SU-DHL-6 (cell line): ENCODE results near the gene PTTG1IP.

ENCODE experiments used
- H2AFZ ChIP-seq: fragments of 200-600 bp; sonication (generic); 2 replicates; pipeline ENCODE4 v1.6.1; 2014; ENCODE audit warnings: low read depth, mild to moderate bottlenecking, moderate library complexity, mixed read lengths, antibody characterized with exemption, low read length; ENCODE audit not compliant: severe bottlenecking
- H3F3A ChIP-seq: fragments of 200-600 bp; shearing (Covaris generic); 2 replicates; pipeline ENCODE4 v1.6.0; 2016; ENCODE audit warnings: antibody characterized with exemption, mild to moderate bottlenecking; ENCODE audit not compliant: insufficient read depth
- H3K27ac ChIP-seq: fragments of 200-600 bp; sonication (generic); 2 replicates; pipeline ENCODE4 v1.5.1; 2016; ENCODE audit warnings: low read depth, mild to moderate bottlenecking, low read length, moderate library complexity, mixed read lengths
- H3K27me3 ChIP-seq: fragments of 200-600 bp; sonication (generic), shearing (Covaris generic); 2 replicates; pipeline ENCODE4 v1.6.0; 2014; ENCODE audit warnings: mild to moderate bottlenecking, low read length
- H3K36me3 ChIP-seq: fragments of 200-600 bp; sonication (generic); 2 replicates; pipeline ENCODE4 v1.6.1; 2014; ENCODE audit warnings: mild to moderate bottlenecking, low read length, mixed read lengths
- H3K4me2 ChIP-seq: fragments of 300-600, 200-600 bp; shearing (Covaris generic), sonication (generic); 2 replicates; pipeline ENCODE4 v1.6.0; 2014; ENCODE audit warnings: low read length, low read depth, mild to moderate bottlenecking; ENCODE audit not compliant: poor library complexity, severe bottlenecking
- H3K4me3 ChIP-seq: fragments of 200-600 bp; sonication (generic); 2 replicates; pipeline ENCODE4 v1.5.1; 2014; ENCODE audit warnings: antibody characterized with exemption, low read length, mild to moderate bottlenecking, mixed read lengths; ENCODE audit not compliant: insufficient read depth, poor library complexity, severe bottlenecking
- H3K79me2 ChIP-seq: fragments of 200-600 bp; sonication (generic); 2 replicates; pipeline ENCODE4 v1.6.1; 2014; ENCODE audit warnings: mild to moderate bottlenecking, low read length, moderate library complexity; ENCODE audit not compliant: insufficient read depth
- H3K9ac ChIP-seq: fragments of 200-600 bp; sonication (generic); 2 replicates; pipeline ENCODE4 v1.7.0; 2014; ENCODE audit warnings: mild to moderate bottlenecking, low read length
- H3K9me2 ChIP-seq: fragments of 200-600 bp; sonication (generic); replicated peaks from 2 replicates; pipeline ENCODE4 v1.6.1; 2014; ENCODE audit warnings: low read length; ENCODE audit not compliant: insufficient read depth
- H3K9me3 ChIP-seq: fragments of 200-600 bp; sonication (generic); 2 replicates; pipeline ENCODE4 v1.6.1; 2014; ENCODE audit warnings: low read length, mixed read lengths; ENCODE audit not compliant: insufficient read depth
- H4K20me1 ChIP-seq: fragments of 200-600 bp; sonication (generic); 2 replicates; pipeline ENCODE4 v1.6.1; 2014; ENCODE audit warnings: low read depth, mild to moderate bottlenecking, antibody characterized with exemption, low read length, moderate library complexity, mixed read lengths
- EZH2phosphoT487 ChIP-seq: fragments of 200-600 bp; sonication (generic), shearing (Covaris generic); conservative IDR thresholded peaks from 2 replicates; pipeline ENCODE4 v1.6.1; 2018; ENCODE audit warnings: mild to moderate bottlenecking, antibody characterized with exemption, low read length, moderate library complexity, mixed read lengths
- TF ChIP-seq, protein P1 (sequence below): fragments of 200-600 bp; sonication (generic); IDR thresholded peaks from one replicate; pipeline ENCODE4 v1.5.1; 2017; ENCODE audit warnings: antibody characterized with exemption, mild to moderate bottlenecking, low read length, moderate library complexity; ENCODE audit not compliant: insufficient read depth, poor library complexity, severe bottlenecking

Gene PTTG1IP

DNA sequence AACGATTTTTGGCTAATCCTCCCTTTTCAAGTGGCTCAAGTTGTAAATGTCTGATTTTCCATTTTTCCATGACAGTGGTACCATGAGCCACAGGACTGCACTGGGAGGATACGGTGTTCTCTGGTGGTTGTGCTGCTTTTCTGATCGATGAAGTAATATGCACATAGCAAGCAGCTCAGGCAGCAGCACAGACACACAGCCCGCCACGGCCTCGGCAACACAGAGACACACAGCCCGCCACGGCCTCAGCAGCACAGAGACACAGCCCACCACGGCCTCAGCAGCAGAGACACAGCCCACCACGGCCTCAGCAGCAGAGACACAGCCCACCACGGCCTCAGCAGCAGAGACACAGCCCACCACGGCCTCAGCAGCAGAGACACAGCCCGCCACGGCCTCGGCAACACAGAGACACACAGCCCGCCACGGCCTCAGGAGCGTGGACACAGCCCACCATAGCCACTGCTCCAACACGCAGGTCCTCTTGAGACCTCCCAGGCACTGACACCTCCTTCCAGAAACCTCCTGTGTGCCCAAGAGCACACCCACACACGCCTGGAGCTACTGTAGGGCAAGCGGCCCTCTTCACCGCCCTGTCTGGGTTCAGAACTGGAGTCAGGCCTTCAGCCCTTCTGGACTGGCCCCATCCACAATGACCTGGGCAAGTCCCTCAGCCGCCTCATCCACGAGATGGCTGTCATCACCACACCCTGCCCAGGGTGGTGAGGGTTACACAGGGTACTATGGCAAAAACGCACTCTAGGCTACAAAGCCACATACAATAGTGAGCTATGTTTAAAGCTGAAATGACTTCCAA lies 10.4 kb downstream of the PTTG1IP start:
- Histone ChIP-seq H3K79me2 (peaks cover 8% of the 10 kb centered on the region; the same call in 1 of the 2 replicates), H4K20me1 (no peaks in the 10 kb centered on the region; the same call in 1 of the 2 replicates), H3K27ac (no peak overlapping the region), H3K4me3 (no peak overlapping the region), H3F3A (no peaks in the 10 kb centered on the region), H3K9me3 (no peaks in the 10 kb centered on the region), H3K27me3 (no peaks in the 10 kb centered on the region), H3K4me2 (no peak overlapping the region), H3K36me3 (no peaks in the 10 kb centered on the region), H3K9ac (no peak overlapping the region), H3K9me2 (no peaks in the 10 kb centered on the region), H2AFZ (no peak overlapping the region)
- TF ChIP-seq, protein P1, sequence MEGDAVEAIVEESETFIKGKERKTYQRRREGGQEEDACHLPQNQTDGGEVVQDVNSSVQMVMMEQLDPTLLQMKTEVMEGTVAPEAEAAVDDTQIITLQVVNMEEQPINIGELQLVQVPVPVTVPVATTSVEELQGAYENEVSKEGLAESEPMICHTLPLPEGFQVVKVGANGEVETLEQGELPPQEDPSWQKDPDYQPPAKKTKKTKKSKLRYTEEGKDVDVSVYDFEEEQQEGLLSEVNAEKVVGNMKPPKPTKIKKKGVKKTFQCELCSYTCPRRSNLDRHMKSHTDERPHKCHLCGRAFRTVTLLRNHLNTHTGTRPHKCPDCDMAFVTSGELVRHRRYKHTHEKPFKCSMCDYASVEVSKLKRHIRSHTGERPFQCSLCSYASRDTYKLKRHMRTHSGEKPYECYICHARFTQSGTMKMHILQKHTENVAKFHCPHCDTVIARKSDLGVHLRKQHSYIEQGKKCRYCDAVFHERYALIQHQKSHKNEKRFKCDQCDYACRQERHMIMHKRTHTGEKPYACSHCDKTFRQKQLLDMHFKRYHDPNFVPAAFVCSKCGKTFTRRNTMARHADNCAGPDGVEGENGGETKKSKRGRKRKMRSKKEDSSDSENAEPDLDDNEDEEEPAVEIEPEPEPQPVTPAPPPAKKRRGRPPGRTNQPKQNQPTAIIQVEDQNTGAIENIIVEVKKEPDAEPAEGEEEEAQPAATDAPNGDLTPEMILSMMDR, result no peak
- TF ChIP-seq EZH2phosphoT487, result no peak

DNA sequence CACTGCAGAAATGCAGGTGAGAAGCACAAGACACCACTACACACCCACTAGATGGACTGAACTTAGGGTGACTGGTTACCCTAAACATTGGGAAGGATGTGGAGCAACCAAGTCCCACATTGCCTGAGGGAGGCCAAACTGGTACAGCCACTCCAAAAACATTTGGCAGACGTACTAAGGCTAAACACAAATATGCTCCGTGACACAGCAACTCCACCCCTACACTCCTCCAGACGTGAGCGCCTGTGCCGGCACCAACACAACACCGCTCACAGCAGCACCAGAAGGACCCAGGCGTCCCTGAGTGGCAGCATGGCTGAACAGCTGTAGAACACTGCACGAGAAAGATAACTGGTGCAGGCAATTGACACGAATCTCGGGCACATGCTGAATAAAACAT lies 14.7 kb downstream of the PTTG1IP start:
- Histone ChIP-seq H3K9ac (no peak overlapping the region), H3K9me3 (no peaks in the 10 kb centered on the region), H2AFZ (no peak overlapping the region), H3K79me2 (no peaks in the 10 kb centered on the region), H3K4me3 (no peak overlapping the region), H4K20me1 (no peaks in the 10 kb centered on the region), H3K36me3 (no peaks in the 10 kb centered on the region), H3K27me3 (no peaks in the 10 kb centered on the region), H3K27ac (no peak overlapping the region), H3F3A (no peaks in the 10 kb centered on the region), H3K9me2 (no peaks in the 10 kb centered on the region), H3K4me2 (no peak overlapping the region)
- no peak for TF ChIP-seq EZH2phosphoT487
- TF ChIP-seq, protein P1, result no peak

DNA sequence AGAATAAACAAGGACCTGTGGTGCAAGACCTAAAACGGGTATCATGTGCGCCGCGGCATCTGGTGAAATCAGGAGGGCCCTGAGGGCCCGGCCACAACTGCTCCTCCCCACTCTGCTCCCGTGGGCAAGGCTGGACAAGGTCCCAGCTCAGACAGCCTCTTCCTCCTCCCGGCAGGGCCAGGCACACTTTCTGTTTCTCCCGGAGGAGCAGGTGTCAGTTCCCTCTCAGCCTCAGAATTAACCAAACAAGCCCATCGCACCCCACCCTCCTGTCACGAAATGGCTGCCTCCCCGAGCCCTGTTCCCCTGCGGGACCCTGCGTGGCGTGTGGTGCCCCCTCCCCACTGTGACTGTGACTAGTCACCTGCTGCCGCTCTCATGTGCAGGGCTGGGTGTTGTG lies 15.2 kb downstream of the PTTG1IP start:
- TF ChIP-seq, protein P1, result no peak
- TF ChIP-seq EZH2phosphoT487, result no peak

More for the DNA sequence above, 15.2 kb downstream of the PTTG1IP start:
- H3K9ac ChIP-seq, result no peak overlapping the region
- H2AFZ ChIP-seq, result no peak overlapping the region
- no peak overlapping the region for H3K27ac ChIP-seq
- no peaks in the 10 kb centered on the region for H3K27me3 ChIP-seq
- H3K4me2 ChIP-seq, result no peak overlapping the region
- no peak overlapping the region for H3K4me3 ChIP-seq
- no peaks in the 10 kb centered on the region for H3K9me2 ChIP-seq
- H3K79me2 ChIP-seq, result no peaks in the 10 kb centered on the region
- no peaks in the 10 kb centered on the region for H3K36me3 ChIP-seq
- no peaks in the 10 kb centered on the region for H3F3A ChIP-seq
- H4K20me1 ChIP-seq, result no peaks in the 10 kb centered on the region
- H3K9me3 ChIP-seq, result no peaks in the 10 kb centered on the region
